ENCODE results near the gene INAVA. TPM values are rescaled to one million over a fixed set of nuclear protein-coding genes. Genes with fewer than 3 reads are reported as not detected.
A peak's percentile ranks its signal among the peaks of the same experiment; 100 is the strongest.

The INAVA gene
- total RNA-seq, 1 donor from 2014 or later, result 28.7 TPM

DNA sequence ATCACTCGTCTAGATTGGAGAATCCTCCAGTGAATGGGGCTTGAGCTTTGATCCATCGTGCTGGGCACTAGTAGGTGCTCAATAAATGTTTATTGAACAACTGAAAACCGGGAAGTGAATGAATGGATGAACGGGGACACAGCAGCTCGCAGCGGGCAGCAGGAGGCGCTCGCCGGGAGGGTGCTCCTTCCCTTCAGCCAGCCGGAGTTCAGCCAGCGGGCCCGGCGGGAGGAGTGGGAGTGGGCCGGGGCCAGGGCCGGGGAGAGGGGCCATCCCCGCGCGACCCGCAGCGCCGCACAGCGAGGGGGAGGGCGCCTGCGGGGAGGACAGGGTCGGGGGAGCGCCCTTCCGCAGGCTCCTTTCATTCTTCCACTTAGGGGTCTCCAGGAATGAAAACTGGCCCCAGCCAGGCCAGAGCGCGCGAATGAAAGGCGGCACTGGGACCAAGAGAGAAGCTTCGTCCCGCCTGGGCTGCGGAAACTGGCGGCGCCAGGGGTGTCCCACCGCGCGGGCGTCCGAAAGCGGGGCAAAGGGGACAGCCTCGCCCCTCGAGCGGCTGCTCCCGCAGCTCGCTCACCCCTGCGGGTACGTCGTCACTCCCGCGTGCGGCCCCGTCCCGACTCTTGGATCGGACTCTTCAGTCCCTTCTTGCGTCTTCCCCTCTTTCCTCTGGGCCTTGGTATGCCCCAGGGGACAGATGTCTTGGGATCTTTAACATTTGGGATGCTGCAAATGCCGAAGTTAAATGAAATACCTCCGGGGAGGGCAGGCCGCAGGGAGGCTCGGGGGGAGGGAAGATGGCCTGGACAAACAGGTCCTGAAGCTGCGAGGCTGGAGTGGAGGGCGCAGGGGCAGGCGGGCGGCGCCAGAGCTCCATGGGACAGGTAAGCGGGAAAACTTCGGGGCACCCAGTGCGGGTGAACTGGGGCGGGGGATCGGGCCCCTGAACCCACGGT, 3.6 kb upstream of the INAVA start:
- peak overlapping the region; percentile 49 for H3K4me3 ChIP-seq (ENCODE audit: low read depth, low read length)
- no peaks in the 10 kb centered on the region for H3K36me3 ChIP-seq (ENCODE audit: control insufficient read depth, insufficient read depth, low read length)
- H3K27me3 ChIP-seq (ENCODE audit: control insufficient read depth, insufficient read depth, low read length), result no peaks in the 10 kb centered on the region
- FAIRE-seq (no peak), DNase-seq (ENCODE audit: low read depth) (no peak)
- TF ChIP-seq, protein P1, sequence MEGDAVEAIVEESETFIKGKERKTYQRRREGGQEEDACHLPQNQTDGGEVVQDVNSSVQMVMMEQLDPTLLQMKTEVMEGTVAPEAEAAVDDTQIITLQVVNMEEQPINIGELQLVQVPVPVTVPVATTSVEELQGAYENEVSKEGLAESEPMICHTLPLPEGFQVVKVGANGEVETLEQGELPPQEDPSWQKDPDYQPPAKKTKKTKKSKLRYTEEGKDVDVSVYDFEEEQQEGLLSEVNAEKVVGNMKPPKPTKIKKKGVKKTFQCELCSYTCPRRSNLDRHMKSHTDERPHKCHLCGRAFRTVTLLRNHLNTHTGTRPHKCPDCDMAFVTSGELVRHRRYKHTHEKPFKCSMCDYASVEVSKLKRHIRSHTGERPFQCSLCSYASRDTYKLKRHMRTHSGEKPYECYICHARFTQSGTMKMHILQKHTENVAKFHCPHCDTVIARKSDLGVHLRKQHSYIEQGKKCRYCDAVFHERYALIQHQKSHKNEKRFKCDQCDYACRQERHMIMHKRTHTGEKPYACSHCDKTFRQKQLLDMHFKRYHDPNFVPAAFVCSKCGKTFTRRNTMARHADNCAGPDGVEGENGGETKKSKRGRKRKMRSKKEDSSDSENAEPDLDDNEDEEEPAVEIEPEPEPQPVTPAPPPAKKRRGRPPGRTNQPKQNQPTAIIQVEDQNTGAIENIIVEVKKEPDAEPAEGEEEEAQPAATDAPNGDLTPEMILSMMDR (IDR thresholded peaks at IDR 0.05; ENCODE audit: insufficient read depth, low read length, severe bottlenecking), result peak; percentile 54

DNA sequence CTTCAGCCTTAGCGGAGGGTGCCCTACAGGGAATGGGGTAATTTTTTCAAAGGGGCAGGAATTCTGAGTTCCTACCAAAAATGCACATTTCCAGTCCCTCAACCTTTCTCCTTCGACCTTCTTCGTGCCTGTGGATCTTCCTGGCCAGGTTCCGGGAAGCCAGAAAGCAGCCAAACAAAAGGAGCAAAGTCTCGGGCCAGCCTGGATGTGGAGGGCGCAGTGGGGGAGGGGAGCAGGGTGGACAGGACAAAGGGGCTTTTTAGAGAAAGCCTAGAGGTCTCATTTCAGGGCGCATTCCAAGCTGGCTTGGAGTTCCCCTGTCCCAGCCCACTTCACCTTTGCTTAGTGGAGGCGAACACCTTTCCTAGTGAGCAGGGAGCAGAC, 2.9 kb upstream of the INAVA start:
- Histone ChIP-seq H3K4me3 (ENCODE audit: low read depth, low read length) (peak overlapping the region; percentile 49), H3K36me3 (ENCODE audit: control insufficient read depth, insufficient read depth, low read length) (no peaks in the 10 kb centered on the region), H3K27me3 (ENCODE audit: control insufficient read depth, insufficient read depth, low read length) (no peaks in the 10 kb centered on the region)
- FAIRE-seq (no peak), DNase-seq (ENCODE audit: low read depth) (no peak)
- TF ChIP-seq, protein P1 (IDR thresholded peaks at IDR 0.05; ENCODE audit: insufficient read depth, low read length, severe bottlenecking), result no peak

DNA sequence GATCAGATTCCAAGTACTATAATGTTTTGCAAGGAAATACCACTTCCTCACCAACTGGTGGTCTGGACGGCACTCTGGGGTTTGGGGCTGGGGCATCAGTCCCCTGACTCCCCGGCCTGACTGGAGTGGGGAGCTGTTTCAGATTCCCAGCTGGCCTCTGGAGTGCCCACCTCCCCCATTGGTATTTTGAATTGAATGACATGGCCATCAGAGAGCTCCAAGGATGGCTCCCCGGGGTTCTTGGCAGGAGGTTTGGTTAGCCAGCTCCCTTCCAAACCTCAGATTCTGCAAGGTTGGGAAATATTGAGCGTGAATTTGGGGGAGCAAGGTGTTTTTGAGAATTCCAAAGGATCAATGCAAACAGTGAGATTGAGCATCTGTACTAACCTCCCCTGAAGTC, 2.2 kb upstream of the INAVA start:
- no peak for DNase-seq (ENCODE audit: low read depth)
- TF ChIP-seq, protein P1 (IDR thresholded peaks at IDR 0.05; ENCODE audit: insufficient read depth, low read length, severe bottlenecking), result no peak
- Histone ChIP-seq H3K36me3 (ENCODE audit: control insufficient read depth, insufficient read depth, low read length) (peaks cover 4% of the 10 kb centered on the region), H3K4me3 (ENCODE audit: low read depth, low read length) (no peak overlapping the region), H3K27me3 (ENCODE audit: control insufficient read depth, insufficient read depth, low read length) (no peaks in the 10 kb centered on the region)
- no peak for FAIRE-seq

DNA sequence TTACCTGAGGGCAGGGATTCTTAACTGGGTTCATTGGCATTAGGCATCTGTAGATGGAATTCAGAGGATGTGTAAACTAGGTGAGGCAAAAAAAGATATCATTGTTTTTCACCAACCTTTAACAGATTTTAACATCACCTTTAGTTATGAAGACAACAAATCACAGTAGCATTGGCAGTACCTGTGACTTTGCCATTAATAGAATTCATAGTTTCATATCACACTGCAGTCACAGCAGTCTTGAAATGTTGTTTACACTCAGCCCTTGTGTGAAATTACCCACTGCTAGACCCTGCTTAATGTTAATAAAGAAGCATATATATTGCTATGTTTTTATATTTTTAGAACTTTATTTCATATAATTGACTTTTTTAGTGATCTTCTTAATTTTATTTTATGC, 1.7 kb upstream of the INAVA start:
- FAIRE-seq (no peak), DNase-seq (ENCODE audit: low read depth) (no peak)
- TF ChIP-seq, protein P1 (IDR thresholded peaks at IDR 0.05; ENCODE audit: insufficient read depth, low read length, severe bottlenecking), result no peak
- H3K4me3 ChIP-seq (ENCODE audit: low read depth, low read length), result no peak overlapping the region
- peaks cover 7% of the 10 kb centered on the region for H3K36me3 ChIP-seq (ENCODE audit: control insufficient read depth, insufficient read depth, low read length)
- H3K27me3 ChIP-seq (ENCODE audit: control insufficient read depth, insufficient read depth, low read length), result no peaks in the 10 kb centered on the region

DNA sequence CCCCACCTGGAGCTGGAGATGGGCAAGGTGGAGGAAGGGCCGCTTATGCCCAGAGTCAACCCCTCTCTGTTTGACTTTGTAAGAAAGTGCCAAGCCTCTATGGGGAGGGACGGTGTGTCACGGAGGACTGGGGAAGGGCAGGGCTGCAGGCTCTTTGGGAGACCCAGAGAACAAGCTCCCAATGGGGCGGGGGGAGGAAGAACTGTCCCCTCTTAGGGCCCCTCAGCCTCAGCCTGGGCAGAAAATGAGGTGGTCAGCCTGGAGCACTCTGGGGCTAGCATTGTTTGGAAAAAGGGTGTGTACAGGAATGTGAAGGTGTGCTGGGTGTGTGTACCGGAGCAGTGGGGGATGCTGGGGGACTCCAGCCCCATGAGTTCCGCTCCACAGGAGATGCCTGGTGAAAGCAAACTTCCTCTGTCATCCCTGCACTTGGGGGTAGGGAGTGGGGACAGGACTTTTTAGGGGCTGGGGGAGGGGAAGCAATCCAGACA, 1.2 kb upstream of the INAVA start:
- H3K4me3 ChIP-seq (ENCODE audit: low read depth, low read length), result no peak overlapping the region
- FAIRE-seq (no peak), DNase-seq (ENCODE audit: low read depth) (no peak)

More for the DNA sequence above, 1.2 kb upstream of the INAVA start:
- H3K36me3 ChIP-seq (ENCODE audit: control insufficient read depth, insufficient read depth, low read length), result peaks cover 12% of the 10 kb centered on the region
- TF ChIP-seq, protein P1 (IDR thresholded peaks at IDR 0.05; ENCODE audit: insufficient read depth, low read length, severe bottlenecking), result no peak
- H3K27me3 ChIP-seq (ENCODE audit: control insufficient read depth, insufficient read depth, low read length), result no peaks in the 10 kb centered on the region

Measured in bronchial epithelial cell (primary cell).